HFFc6 (cell line): ENCODE measurements around the gene ALB. TPM values are rescaled to one million over a fixed set of nuclear protein-coding genes. Genes with fewer than 3 reads are reported as not detected.

Experiments
- DNase-seq: peaks from one replicate; pipeline ENCODE4 v3.0.0-alpha.2; 2018
- H3K27ac Mint-ChIP-seq: 2 replicates; pipeline ENCODE4 v1.8.0; 2020; ENCODE audit warnings: mild to moderate bottlenecking, mixed read lengths
- H3K27me3 Mint-ChIP-seq: 2 replicates; pipeline ENCODE4 v1.8.0; 2021; ENCODE audit warnings: mild to moderate bottlenecking, moderate library complexity, mixed read lengths; ENCODE audit not compliant: insufficient read depth
- H3K36me3 Mint-ChIP-seq: 2 replicates; pipeline ENCODE4 v1.8.0; 2021; ENCODE audit warnings: low read depth, mixed read lengths
- H3K4me1 Mint-ChIP-seq: 2 replicates; pipeline ENCODE4 v1.8.0; 2020; ENCODE audit warnings: low read depth, mixed read lengths
- H3K4me3 Mint-ChIP-seq: 2 replicates; pipeline ENCODE4 v1.8.0; 2020; ENCODE audit warnings: mild to moderate bottlenecking, moderate library complexity, mixed read lengths
- H3K9me3 Mint-ChIP-seq: 2 replicates; pipeline ENCODE4 v1.8.0; 2020; ENCODE audit warnings: mild to moderate bottlenecking, mixed read lengths
- CTCF ChIP-seq: fragments of 200-600 bp; sonication (generic); IDR thresholded peaks from 2 replicates; pipeline ENCODE4 v1.5.0; 2021; ENCODE audit warnings: antibody characterized with exemption, mild to moderate bottlenecking
- total RNA-seq, 6 experiments: library from RNA; stranded (reverse); fragmentation: NEBNext Ultra II Directional; extraction: Animal tissue kit (Norgen Biotek cat#: 25700); gene quantifications; 2 replicates in 1 of 6; 3 replicates in 5 of 6; pipeline ENCODE4 v1.2.3, GENCODE V29; 2021

ALB gene
- total RNA-seq, 6 experiments from 2014 or later = not detected

GRCh38 chr4:73423184-73423583, 19.1 kb downstream of the ALB start:
- Mint-ChIP-seq H3K4me1 (no peaks in the 10 kb centered on the region), H3K27ac (no peak overlapping the region), H3K9me3 (no peaks in the 10 kb centered on the region), H3K4me3 (no peak overlapping the region), H3K27me3 (peaks cover 9% of the 10 kb centered on the region; the same call in 1 of the 2 replicates), H3K36me3 (no peaks in the 10 kb centered on the region)
- DNase-seq = no peak
- TF ChIP-seq CTCF = no peak

- H3K4me3 Mint-ChIP-seq = no peak overlapping the region
- no peaks in the 10 kb centered on the region for H3K4me1 Mint-ChIP-seq
- no peaks in the 10 kb centered on the region for H3K9me3 Mint-ChIP-seq
- no peak for TF ChIP-seq CTCF
- H3K27me3 Mint-ChIP-seq = peaks cover 16% of the 10 kb centered on the region; the same call in 1 of the 2 replicates
- H3K36me3 Mint-ChIP-seq = no peaks in the 10 kb centered on the region
- no peak for DNase-seq
- H3K27ac Mint-ChIP-seq = no peak overlapping the region
Measured at GRCh38 chr4:73426666-73427065, 22.6 kb downstream of the ALB start.

DNA sequence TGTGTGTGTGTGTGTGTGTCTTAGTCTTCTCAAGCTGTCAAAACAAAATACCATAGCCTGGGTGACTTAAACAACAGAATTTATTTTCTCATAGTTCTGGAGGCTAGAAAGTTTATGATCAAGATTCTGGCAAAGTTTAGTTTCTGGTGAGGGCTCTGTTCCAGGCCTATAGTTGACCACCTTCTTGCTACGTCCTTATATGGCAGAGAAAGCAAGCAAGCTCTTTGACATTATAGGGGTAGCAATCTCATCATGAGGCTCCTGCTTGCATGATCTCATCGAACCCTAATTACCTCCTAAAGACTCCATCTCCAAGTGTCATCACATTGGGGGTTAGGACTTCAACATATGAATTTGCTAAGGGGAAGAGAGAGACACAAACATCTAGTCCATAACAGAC, 25.0 kb downstream of the ALB start:
- no peaks in the 10 kb centered on the region for H3K9me3 Mint-ChIP-seq
- H3K4me1 Mint-ChIP-seq = no peaks in the 10 kb centered on the region
- no peaks in the 10 kb centered on the region for H3K36me3 Mint-ChIP-seq
- no peak for DNase-seq
- no peak for TF ChIP-seq CTCF
- peaks cover 11% of the 10 kb centered on the region; the same call in 1 of the 2 replicates for H3K27me3 Mint-ChIP-seq
- H3K4me3 Mint-ChIP-seq = no peak overlapping the region
- H3K27ac Mint-ChIP-seq = no peak overlapping the region

DNA sequence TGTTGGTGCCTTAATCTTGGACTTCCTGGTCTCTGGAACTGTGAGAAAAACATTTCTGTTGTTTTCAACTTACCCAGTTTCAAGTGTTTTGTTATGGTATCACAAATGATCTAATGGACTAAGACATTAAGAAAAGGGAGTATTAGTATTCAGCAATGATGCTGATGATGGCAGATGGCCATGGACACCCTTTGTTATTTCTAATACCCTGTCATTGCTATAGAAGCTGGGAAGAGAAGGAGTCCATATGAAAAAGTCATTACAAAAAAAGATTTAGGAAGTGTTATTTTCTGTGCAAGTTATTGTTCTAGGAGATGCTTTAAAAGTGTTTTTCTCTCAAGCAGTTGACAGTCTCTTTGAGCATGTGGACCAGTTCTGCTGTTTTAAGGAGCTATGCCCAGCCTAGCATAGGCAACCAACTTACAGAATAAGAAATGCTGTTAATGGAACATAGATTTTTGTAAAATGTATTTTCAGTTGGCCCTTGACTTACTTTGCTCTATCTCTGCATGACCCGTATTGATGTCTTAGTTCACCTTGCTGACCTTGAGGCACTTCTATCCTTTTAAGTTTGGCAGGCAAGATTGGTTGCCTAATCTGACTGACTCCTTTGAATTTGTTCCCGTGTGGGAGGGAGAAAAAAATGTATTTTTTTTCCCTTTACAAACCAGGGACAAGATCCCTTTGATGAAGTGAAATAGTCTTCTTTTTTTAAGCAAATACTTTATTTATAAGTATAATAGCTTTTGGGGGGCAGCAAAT, 25.9 kb downstream of the ALB start:
- Mint-ChIP-seq H3K9me3 (no peaks in the 10 kb centered on the region), H3K4me3 (no peak overlapping the region), H3K4me1 (no peaks in the 10 kb centered on the region), H3K36me3 (no peaks in the 10 kb centered on the region), H3K27me3 (peaks cover 10% of the 10 kb centered on the region; the same call in 1 of the 2 replicates), H3K27ac (no peak overlapping the region)
- no peak for DNase-seq
- TF ChIP-seq CTCF = no peak

DNA sequence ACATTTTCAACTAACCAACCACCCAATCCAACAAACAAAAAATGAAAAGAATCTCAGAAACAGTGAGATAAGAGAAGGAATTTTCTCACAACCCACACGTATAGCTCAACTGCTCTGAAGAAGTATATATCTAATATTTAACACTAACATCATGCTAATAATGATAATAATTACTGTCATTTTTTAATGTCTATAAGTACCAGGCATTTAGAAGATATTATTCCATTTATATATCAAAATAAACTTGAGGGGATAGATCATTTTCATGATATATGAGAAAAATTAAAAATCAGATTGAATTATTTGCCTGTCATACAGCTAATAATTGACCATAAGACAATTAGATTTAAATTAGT, 27.7 kb downstream of the ALB start:
- H3K36me3 Mint-ChIP-seq = no peaks in the 10 kb centered on the region
- H3K9me3 Mint-ChIP-seq = no peaks in the 10 kb centered on the region
- no peak for DNase-seq
- no peaks in the 10 kb centered on the region for H3K4me1 Mint-ChIP-seq
- H3K27ac Mint-ChIP-seq = no peak overlapping the region
- no peak overlapping the region for H3K4me3 Mint-ChIP-seq
- H3K27me3 Mint-ChIP-seq = peaks cover 11% of the 10 kb centered on the region; the same call in 1 of the 2 replicates
- TF ChIP-seq CTCF = no peak
